HEK293 (cell line): ENCODE data around the gene TNNC2.
"Not testable (repeated sequence)": the region's sequence is repeated elsewhere in the genome, so short reads cannot be mapped to it uniquely, and the experiment has no call there.

Experiments used
- CTCF ChIA-PET: fragments of 350-600 bp; formaldehyde crosslinking; extraction: SDS; loops from one replicate; lab custom pipeline; 2021; ENCODE audit warnings: antibody characterized with exemption; lab: Yijun Ruan, JAX
- POLR2A ChIA-PET: fragments of 300-600 bp; formaldehyde crosslinking; extraction: SDS; loops from one replicate; lab custom pipeline; 2020; ENCODE audit warnings: antibody characterized with exemption, inconsistent platforms; lab: Yijun Ruan, JAX
- H3K27ac ChIP-seq: fragments of 200-500 bp; sonication (Bioruptor generic); 2 replicates; pipeline ENCODE4 v1.5.1; 2014; ENCODE audit warnings: low read depth, low read length, control low read depth, inconsistent platforms; ENCODE audit errors: extremely low read depth
- H3K36me3 ChIP-seq, 2 experiments: fragments of 200-500 bp in 1 of 2; sonication (Bioruptor generic) in 1 of 2; 1 replicate in 1 of 2; 2 replicates in 1 of 2; pipeline ENCODE4 v1.5.1; 2014 to 2017; ENCODE audit warnings: inconsistent platforms in 2 of 2, low read length in 2 of 2; ENCODE audit not compliant: control insufficient read depth in 2 of 2, insufficient read depth in 1 of 2
- H3K4me1 ChIP-seq: fragments of 200-500 bp; sonication (Bioruptor generic); 2 replicates; pipeline ENCODE4 v1.5.1; 2014; ENCODE audit warnings: mild to moderate bottlenecking, low read length, inconsistent platforms; ENCODE audit not compliant: control insufficient read depth, insufficient read depth
- H3K4me3 ChIP-seq: 2 replicates; pipeline ENCODE4 v1.5.1; 2011; ENCODE audit warnings: low read depth, mild to moderate bottlenecking, control low read depth, low read length, moderate library complexity
- H3K9me3 ChIP-seq: fragments of 200-500 bp; sonication (Bioruptor generic); 2 replicates; pipeline ENCODE4 v1.5.1; 2014; ENCODE audit warnings: low read depth, low read length, inconsistent platforms; ENCODE audit not compliant: control insufficient read depth, insufficient read depth
- GFI1B ChIP-seq: fragments of 450-650 bp; formaldehyde crosslinking; IDR thresholded peaks from 2 replicates; pipeline ENCODE4 v1.5.1; 2016; ENCODE audit warnings: missing biosample characterization, missing genetic modification characterization
- GLIS1 ChIP-seq: fragments of 450-650 bp; formaldehyde crosslinking; IDR thresholded peaks from 2 replicates; pipeline ENCODE4 v1.5.1; 2016; ENCODE audit warnings: missing biosample characterization, missing genetic modification characterization
- IKZF3 ChIP-seq: fragments of 450-650 bp; IDR thresholded peaks from 2 replicates; pipeline ENCODE4 v1.5.0; 2018; ENCODE audit warnings: missing biosample characterization, mild to moderate bottlenecking, missing genetic modification characterization, moderate library complexity
- RBAK ChIP-seq: fragments of 450-650 bp; formaldehyde crosslinking; IDR thresholded peaks from 2 replicates; pipeline ENCODE4 v1.5.1; 2016; ENCODE audit warnings: missing biosample characterization, missing genetic modification characterization
- ZIC2 ChIP-seq: fragments of 450-650 bp; formaldehyde crosslinking; IDR thresholded peaks from 2 replicates; pipeline ENCODE4 v1.5.1; 2016; ENCODE audit warnings: missing biosample characterization, missing genetic modification characterization
- ZNF121 ChIP-seq: fragments of 450-650 bp; formaldehyde crosslinking; IDR thresholded peaks from 2 replicates; pipeline ENCODE4 v1.5.1; 2016; ENCODE audit warnings: missing biosample characterization, missing genetic modification characterization
- ZNF132 ChIP-seq: fragments of 450-650 bp; formaldehyde crosslinking; IDR thresholded peaks from 2 replicates; pipeline ENCODE4 v1.5.1; 2017; ENCODE audit warnings: missing biosample characterization, missing genetic modification characterization, borderline replicate concordance
- ZNF366 ChIP-seq: fragments of 450-650 bp; formaldehyde crosslinking; conservative IDR thresholded peaks from 2 replicates; pipeline ENCODE4 v1.5.1; 2016; ENCODE audit warnings: missing biosample characterization, missing genetic modification characterization
- ZNF37A ChIP-seq: fragments of 450-650 bp; IDR thresholded peaks from 2 replicates; pipeline ENCODE4 v1.5.1; 2018; ENCODE audit warnings: missing biosample characterization, missing genetic modification characterization
- ZNF555 ChIP-seq: fragments of 450-650 bp; formaldehyde crosslinking; conservative IDR thresholded peaks from 2 replicates; pipeline ENCODE4 v1.5.1; 2017; ENCODE audit warnings: missing biosample characterization, mild to moderate bottlenecking, missing genetic modification characterization, inconsistent platforms
- ZNF670 ChIP-seq: fragments of 450-650 bp; formaldehyde crosslinking; IDR thresholded peaks from 2 replicates; pipeline ENCODE4 v1.5.1; 2016; ENCODE audit warnings: missing biosample characterization, missing genetic modification characterization, low read depth
- ZNF677 ChIP-seq: fragments of 450-650 bp; IDR thresholded peaks from 2 replicates; pipeline ENCODE4 v1.5.0; 2018; ENCODE audit warnings: missing biosample characterization, mild to moderate bottlenecking, missing genetic modification characterization, moderate library complexity
- ZNF747 ChIP-seq: fragments of 450-650 bp; formaldehyde crosslinking; IDR thresholded peaks from 2 replicates; pipeline ENCODE4 v1.5.1; 2016; ENCODE audit warnings: missing biosample characterization, missing genetic modification characterization
- ZNF777 ChIP-seq: fragments of 450-650 bp; formaldehyde crosslinking; IDR thresholded peaks from 2 replicates; pipeline ENCODE4 v1.5.1; 2017; ENCODE audit warnings: missing biosample characterization, missing genetic modification characterization, borderline replicate concordance
- ZNF837 ChIP-seq: fragments of 450-650 bp; formaldehyde crosslinking; IDR thresholded peaks from 2 replicates; pipeline ENCODE4 v1.5.1; 2016; ENCODE audit warnings: missing biosample characterization, missing genetic modification characterization
- ZSCAN16 ChIP-seq: fragments of 450-650 bp; formaldehyde crosslinking; IDR thresholded peaks from 2 replicates; pipeline ENCODE4 v1.5.1; 2016; ENCODE audit warnings: missing biosample characterization, missing genetic modification characterization
- TF ChIP-seq, protein P1 (sequence below): fragments of 450-650 bp; formaldehyde crosslinking; IDR thresholded peaks from 2 replicates; pipeline ENCODE4 v1.5.1; 2017; ENCODE audit warnings: missing biosample characterization, mild to moderate bottlenecking, missing genetic modification characterization, moderate library complexity
- TF ChIP-seq, protein P2 (sequence below): fragments of 450-650 bp; formaldehyde crosslinking; IDR thresholded peaks from 2 replicates; pipeline ENCODE4 v1.5.1; 2016; ENCODE audit warnings: missing biosample characterization, missing genetic modification characterization
- TF ChIP-seq, protein P3 (sequence below): fragments of 450-650 bp; IDR thresholded peaks from 2 replicates; pipeline ENCODE4 v1.5.1; 2018; ENCODE audit warnings: missing biosample characterization, mild to moderate bottlenecking, missing genetic modification characterization

The TNNC2 gene

GRCh38 chr20:45829673-45830106 lies 2.6 kb upstream of the TNNC2 start:
- H3K36me3 ChIP-seq, H3K4me3 ChIP-seq, H3K27ac ChIP-seq, H3K4me1 ChIP-seq, CTCF ChIA-PET, H3K9me3 ChIP-seq: not testable (repeated sequence)
- POLR2A ChIA-PET = interaction anchor here (1.0 kb wide), 1 partner anchor 11 kb away, joined by 3 read pairs; no protein-coding TSS in a partner anchor
- TF ChIP-seq, protein P1, sequence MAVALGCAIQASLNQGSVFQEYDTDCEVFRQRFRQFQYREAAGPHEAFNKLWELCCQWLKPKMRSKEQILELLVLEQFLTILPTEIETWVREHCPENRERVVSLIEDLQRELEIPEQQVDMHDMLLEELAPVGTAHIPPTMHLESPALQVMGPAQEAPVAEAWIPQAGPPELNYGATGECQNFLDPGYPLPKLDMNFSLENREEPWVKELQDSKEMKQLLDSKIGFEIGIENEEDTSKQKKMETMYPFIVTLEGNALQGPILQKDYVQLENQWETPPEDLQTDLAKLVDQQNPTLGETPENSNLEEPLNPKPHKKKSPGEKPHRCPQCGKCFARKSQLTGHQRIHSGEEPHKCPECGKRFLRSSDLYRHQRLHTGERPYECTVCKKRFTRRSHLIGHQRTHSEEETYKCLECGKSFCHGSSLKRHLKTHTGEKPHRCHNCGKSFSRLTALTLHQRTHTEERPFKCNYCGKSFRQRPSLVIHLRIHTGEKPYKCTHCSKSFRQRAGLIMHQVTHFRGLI (tag by site-specific recombination) = peak; percentile 30; the same call in 1 of the 2 replicates
- TF ChIP-seq, protein P2, sequence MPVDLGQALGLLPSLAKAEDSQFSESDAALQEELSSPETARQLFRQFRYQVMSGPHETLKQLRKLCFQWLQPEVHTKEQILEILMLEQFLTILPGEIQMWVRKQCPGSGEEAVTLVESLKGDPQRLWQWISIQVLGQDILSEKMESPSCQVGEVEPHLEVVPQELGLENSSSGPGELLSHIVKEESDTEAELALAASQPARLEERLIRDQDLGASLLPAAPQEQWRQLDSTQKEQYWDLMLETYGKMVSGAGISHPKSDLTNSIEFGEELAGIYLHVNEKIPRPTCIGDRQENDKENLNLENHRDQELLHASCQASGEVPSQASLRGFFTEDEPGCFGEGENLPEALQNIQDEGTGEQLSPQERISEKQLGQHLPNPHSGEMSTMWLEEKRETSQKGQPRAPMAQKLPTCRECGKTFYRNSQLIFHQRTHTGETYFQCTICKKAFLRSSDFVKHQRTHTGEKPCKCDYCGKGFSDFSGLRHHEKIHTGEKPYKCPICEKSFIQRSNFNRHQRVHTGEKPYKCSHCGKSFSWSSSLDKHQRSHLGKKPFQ = peak; percentile 83
- peak; percentile 85 for TF ChIP-seq ZNF121

DNA sequence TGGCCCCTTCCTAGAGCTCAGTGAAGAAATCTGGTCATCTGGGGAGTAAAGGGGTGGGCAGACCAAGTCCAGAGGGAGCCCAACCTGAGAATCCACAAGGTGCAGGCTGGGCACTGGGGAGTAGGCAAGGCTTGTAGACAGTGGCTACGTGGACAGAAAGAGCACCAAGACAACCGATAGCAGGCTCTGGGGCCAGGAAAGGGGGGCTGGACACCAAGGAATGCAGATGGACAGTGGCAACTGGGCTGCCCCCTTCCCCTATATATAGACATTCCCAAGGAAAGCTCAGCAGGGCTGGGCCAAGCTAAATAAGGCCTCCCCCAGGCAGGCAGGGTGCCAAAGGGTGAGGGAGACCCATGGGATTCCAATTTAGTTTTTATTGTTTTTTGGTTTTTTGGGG lies 1.5 kb upstream of the TNNC2 start:
- no peaks in the 10 kb centered on the region for H3K4me1 ChIP-seq
- no peak overlapping the region for H3K27ac ChIP-seq
- no peak overlapping the region for H3K4me3 ChIP-seq
- CTCF ChIA-PET = interaction anchor here (1.1 kb wide), 1 partner anchor 30 kb away, joined by 3 read pairs; no protein-coding TSS in a partner anchor
- TF ChIP-seq, protein P1 (tag by site-specific recombination) = peak; percentile 100
- TF ChIP-seq GLIS1 (tag by site-specific recombination) = 0 out of 2 replicates have a peak, but pooled peaks have one; percentile 8
- no peak for TF ChIP-seq ZNF677 (tag by site-specific recombination)
- H3K36me3 ChIP-seq = no peaks in the 10 kb centered on the region
- POLR2A ChIA-PET = interaction anchor here (0.8 to 1.0 kb wide), 2 partner anchors 12 kb away, joined by 3 read pairs; no protein-coding TSS in a partner anchor
- no peaks in the 10 kb centered on the region for H3K9me3 ChIP-seq

DNA sequence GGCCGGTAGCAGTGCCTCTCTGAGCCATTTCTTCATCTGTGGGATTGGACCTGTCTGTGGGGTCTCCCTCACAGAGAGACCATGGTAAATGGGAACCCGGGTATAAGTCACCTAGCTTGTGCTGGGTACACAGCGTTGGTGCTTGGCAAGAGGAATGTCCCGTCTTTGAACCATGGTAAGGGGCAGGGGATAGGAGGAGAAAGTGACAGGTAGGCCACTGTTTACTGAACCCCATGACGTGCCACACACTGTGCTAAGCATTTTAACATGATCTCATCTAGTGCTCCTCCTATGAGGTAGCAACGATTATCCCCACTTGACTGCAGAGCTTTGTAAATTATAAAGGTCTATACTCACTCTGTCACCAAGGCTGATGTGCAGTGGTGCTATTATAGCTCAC lies 600 bp upstream of the TNNC2 start:
- H3K4me3 ChIP-seq = no peak overlapping the region
- TF ChIP-seq ZNF777 = no peak
- no peak for TF ChIP-seq ZNF747 (tag by site-specific recombination)
- TF ChIP-seq ZIC2 (tag by site-specific recombination) = peak; percentile 32; the same call in 1 of the 2 replicates
- peak; percentile 50 for TF ChIP-seq GLIS1 (tag by site-specific recombination)
- no peak for TF ChIP-seq IKZF3 (tag by site-specific recombination)
- TF ChIP-seq RBAK (tag by site-specific recombination) = no peak
- no peak for TF ChIP-seq ZNF366 (tag by site-specific recombination)
- H3K9me3 ChIP-seq = no peaks in the 10 kb centered on the region
- H3K4me1 ChIP-seq = no peaks in the 10 kb centered on the region
- H3K36me3 ChIP-seq = no peaks in the 10 kb centered on the region
- POLR2A ChIA-PET = interaction anchor here (0.8 kb wide), 1 partner anchor 11 kb away, joined by 3 read pairs; no protein-coding TSS in a partner anchor
- no peak overlapping the region for H3K27ac ChIP-seq
- CTCF ChIA-PET = interaction anchor here (1.1 kb wide), 1 partner anchor 29 kb away, joined by 3 read pairs; no protein-coding TSS in a partner anchor

DNA sequence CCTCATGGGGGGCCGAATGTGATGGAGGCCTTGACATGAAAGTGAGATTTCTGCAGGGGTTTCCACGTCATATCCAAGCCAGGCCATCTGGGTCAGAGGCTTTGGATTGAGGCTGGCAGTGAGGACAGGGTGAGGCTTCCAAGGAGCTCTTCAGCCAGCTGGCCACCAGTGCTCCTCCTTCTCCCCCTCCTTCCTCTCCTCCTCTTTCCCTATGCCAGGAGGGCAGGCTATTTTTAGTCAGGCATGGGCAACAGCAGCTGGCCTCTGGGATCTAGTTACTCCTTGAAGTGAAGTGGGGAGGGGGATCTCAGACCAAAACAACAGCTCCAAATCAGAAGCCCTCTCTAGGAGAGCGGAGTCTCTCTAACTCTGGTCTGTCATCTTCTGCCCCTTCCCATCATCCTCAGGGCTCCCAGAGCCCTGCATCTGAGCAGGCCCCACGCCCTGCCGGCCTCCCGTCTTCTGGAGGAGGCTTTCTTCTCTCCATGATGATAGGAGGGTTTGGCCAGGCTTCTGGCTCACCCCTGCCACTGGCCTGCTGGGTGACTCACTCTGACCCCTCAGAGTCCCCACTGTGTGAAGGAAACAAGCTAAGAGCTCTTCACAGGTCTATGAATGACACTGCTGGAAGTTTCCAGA lies 612 bp downstream of the TNNC2 start:
- no peaks in the 10 kb centered on the region for H3K9me3 ChIP-seq
- ChIA-PET CTCF (no interaction called here), POLR2A (interaction anchor here (1.7 kb wide), 1 partner anchor 9 kb away, joined by 5 read pairs; no protein-coding TSS in a partner anchor)
- H3K36me3 ChIP-seq = no peaks in the 10 kb centered on the region
- H3K4me3 ChIP-seq = no peak overlapping the region
- 0 out of 2 replicates have a peak overlapping the region, but pooled peaks have one; percentile 31 for H3K27ac ChIP-seq
- no peaks in the 10 kb centered on the region for H3K4me1 ChIP-seq
- TF ChIP-seq, protein P2 = no peak
- TF ChIP-seq ZSCAN16 (no peak), ZNF37A (tag by site-specific recombination) (no peak), ZNF132 (tag by site-specific recombination) (no peak), ZNF555 (no peak), GFI1B (tag by site-specific recombination) (no peak), ZNF837 (tag by site-specific recombination) (no peak), ZNF670 (no peak)
- TF ChIP-seq, protein P3, sequence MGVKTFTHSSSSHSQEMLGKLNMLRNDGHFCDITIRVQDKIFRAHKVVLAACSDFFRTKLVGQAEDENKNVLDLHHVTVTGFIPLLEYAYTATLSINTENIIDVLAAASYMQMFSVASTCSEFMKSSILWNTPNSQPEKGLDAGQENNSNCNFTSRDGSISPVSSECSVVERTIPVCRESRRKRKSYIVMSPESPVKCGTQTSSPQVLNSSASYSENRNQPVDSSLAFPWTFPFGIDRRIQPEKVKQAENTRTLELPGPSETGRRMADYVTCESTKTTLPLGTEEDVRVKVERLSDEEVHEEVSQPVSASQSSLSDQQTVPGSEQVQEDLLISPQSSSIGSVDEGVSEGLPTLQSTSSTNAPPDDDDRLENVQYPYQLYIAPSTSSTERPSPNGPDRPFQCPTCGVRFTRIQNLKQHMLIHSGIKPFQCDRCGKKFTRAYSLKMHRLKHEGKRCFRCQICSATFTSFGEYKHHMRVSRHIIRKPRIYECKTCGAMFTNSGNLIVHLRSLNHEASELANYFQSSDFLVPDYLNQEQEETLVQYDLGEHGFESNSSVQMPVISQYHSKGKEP (tag by site-specific recombination) = no peak
